ENCODE results near the gene XRCC5. TPM values are rescaled to one million over a fixed set of nuclear protein-coding genes. Genes with fewer than 3 reads are reported as not detected.
"Not testable (repeated sequence)": the region's sequence is repeated elsewhere in the genome, so short reads cannot be mapped to it uniquely, and the experiment has no call there.

The XRCC5 gene
- total and polyA plus RNA-seq, 8 donors = 29.0 to 117 (median 88.1) TPM

GRCh38 chr2:216131175-216131926 lies 22.2 kb downstream of the XRCC5 start:
- H3K36me3 ChIP-seq = peaks cover under 1 to 52% (median 38%) of the 10 kb centered on the region in 3 donors
- WGBS, 2 donors = 96 to 98% methylated on average over 3 of the region's 3 CpGs
- H3K27ac ChIP-seq = no peak overlapping the region
- H3K4me1 ChIP-seq = peaks cover 6 to 8% (median 8%) of the 10 kb centered on the region in 3 donors
- TF ChIP-seq CTCF (IDR thresholded peaks at IDR 0.05) = no peak
- H3K27me3 ChIP-seq = no peaks in the 10 kb centered on the region
- DNase-seq (no peak), FAIRE-seq (no peak), ATAC-seq (no peak)
- intact Hi-C loops (cut with DNase I) = no loop called here
- H3K9me3 ChIP-seq = no peaks in the 10 kb centered on the region
- H3K4me3 ChIP-seq = no peak overlapping the region

GRCh38 chr2:216132585-216132984 lies 23.4 kb downstream of the XRCC5 start:
- H3K27ac ChIP-seq = no peak overlapping the region
- peaks cover 6 to 8% (median 8%) of the 10 kb centered on the region in 3 donors for H3K4me1 ChIP-seq
- no peak overlapping the region for H3K4me3 ChIP-seq
- H3K9me3 ChIP-seq = no peaks in the 10 kb centered on the region
- ATAC-seq (no peak), DNase-seq (no peak), FAIRE-seq (no peak)
- peaks cover 5 to 54% (median 31%) of the 10 kb centered on the region in 3 donors for H3K36me3 ChIP-seq
- intact Hi-C loops (cut with DNase I) = no loop called here
- no peaks in the 10 kb centered on the region for H3K27me3 ChIP-seq
- no peak for TF ChIP-seq CTCF (IDR thresholded peaks at IDR 0.05)

GRCh38 chr2:216133397-216133796 lies 24.2 kb downstream of the XRCC5 start:
- Histone ChIP-seq H3K9me3 (no peaks in the 10 kb centered on the region), H3K27me3 (no peaks in the 10 kb centered on the region), H3K27ac (no peak overlapping the region), H3K4me1 (peaks cover 6 to 8% (median 8%) of the 10 kb centered on the region in 3 donors), H3K4me3 (no peak overlapping the region), H3K36me3 (peaks cover 9 to 55% (median 30%) of the 10 kb centered on the region in 3 donors)
- DNase-seq = no peak
- no peak for TF ChIP-seq CTCF (IDR thresholded peaks at IDR 0.05)
- FAIRE-seq = no peak
- WGBS, 2 donors = 97 to 98% methylated on average over 2 of the region's 2 CpGs
- ATAC-seq = no peak
- intact Hi-C loops (cut with DNase I) = no loop called here

GRCh38 chr2:216134958-216135541 lies 25.9 kb downstream of the XRCC5 start:
- DNase-seq = no peak
- Histone ChIP-seq H3K4me1 (peaks cover 3 to 8% (median 4%) of the 10 kb centered on the region in 3 donors), H3K27ac (no peak overlapping the region), H3K27me3 (no peaks in the 10 kb centered on the region), H3K36me3 (peaks cover 9 to 67% (median 35%) of the 10 kb centered on the region in 3 donors), H3K4me3 (no peak overlapping the region), H3K9me3 (no peaks in the 10 kb centered on the region)
- FAIRE-seq = no peak
- 83 to 87% methylated on average over 4 of the region's 4 CpGs for WGBS, 2 donors
- intact Hi-C loops (cut with DNase I) = no loop called here
- ATAC-seq = no peak
- TF ChIP-seq CTCF (IDR thresholded peaks at IDR 0.05) = no peak

GRCh38 chr2:216139884-216140283 lies 30.7 kb downstream of the XRCC5 start:
- H3K36me3 ChIP-seq = peaks cover 12 to 77% (median 35%) of the 10 kb centered on the region in 3 donors
- no peak overlapping the region for H3K27ac ChIP-seq
- no peaks in the 10 kb centered on the region for H3K9me3 ChIP-seq
- TF ChIP-seq CTCF (IDR thresholded peaks at IDR 0.05) = no peak
- H3K4me1 ChIP-seq = no peaks in the 10 kb centered on the region
- ATAC-seq = peak in 2 of 4 donors; percentile 64 to 77
- intact Hi-C loops (cut with DNase I) = no loop called here
- no peak overlapping the region for H3K4me3 ChIP-seq
- no peak for FAIRE-seq
- no peaks in the 10 kb centered on the region for H3K27me3 ChIP-seq
- DNase-seq = peak in 1 of 6 donors; percentile 15

GRCh38 chr2:216141516-216141915 lies 32.4 kb downstream of the XRCC5 start:
- FAIRE-seq; H3K4me3 ChIP-seq; H3K9me3 ChIP-seq; H3K27ac ChIP-seq; intact Hi-C loops (cut with DNase I); ATAC-seq; H3K27me3 ChIP-seq; DNase-seq; H3K4me1 ChIP-seq: not testable (repeated sequence)
- peaks cover 12 to 74% (median 35%) of the 10 kb centered on the region in 3 donors for H3K36me3 ChIP-seq
- 95 to 97% methylated on average over 4 of the region's 4 CpGs for WGBS, 2 donors

Data from pancreas (tissue), 10 donors.